Suprapubic skin (tissue), 3 donors: ENCODE results near the gene FAM120B.

Source experiments
- CTCF ChIP-seq, 2 donors: fragments of 200-600 bp in 1 of 2; fragments of 450-650 bp in 1 of 2; sonication (generic) in 1 of 2; IDR thresholded peaks; one replicate each; pipeline ENCODE4 v1.5.1; 2016 to 2019; ENCODE audit warnings: antibody characterized with exemption in 2 of 2, mild to moderate bottlenecking in 1 of 2, moderate library complexity in 1 of 2
- EP300 ChIP-seq: sonication (generic); formaldehyde crosslinking; IDR thresholded peaks from one replicate; pipeline ENCODE4 v1.6.1; 2017; ENCODE audit warnings: antibody characterized with exemption
- POLR2A ChIP-seq, 2 donors: fragments of 450-650 bp; IDR thresholded peaks; one replicate each; pipeline ENCODE4 v1.6.1; 2017; ENCODE audit warnings: antibody characterized with exemption in 2 of 2, mild to moderate bottlenecking in 2 of 2, moderate library complexity in 2 of 2

GRCh38 chr6:170421921-170422320, 115.4 kb downstream of the FAM120B start:
- no peak for TF ChIP-seq POLR2A (IDR thresholded peaks at IDR 0.05)
- TF ChIP-seq CTCF (IDR thresholded peaks at IDR 0.05): no peak
- TF ChIP-seq EP300: no peak
